ENCODE data around the gene MEF2A. TPM values are rescaled to one million over a fixed set of nuclear protein-coding genes. Genes with fewer than 3 reads are reported as not detected.
A peak's percentile ranks its signal among the peaks of the same experiment; 100 is the strongest.
"Not testable (repeated sequence)": the region's sequence is repeated elsewhere in the genome, so short reads cannot be mapped to it uniquely, and the experiment has no call there.

The MEF2A gene
- total RNA-seq, 2 donors from 2014 or later, result 20.1 to 36.8 TPM

- intact Hi-C loops (cut with DNase I), result no loop called here
- Histone ChIP-seq H3K4me1 (no peaks in the 10 kb centered on the region), H3K9me3 (no peaks in the 10 kb centered on the region), H3K36me3 (no peaks in the 10 kb centered on the region), H3K27ac (no peak overlapping the region), H3K4me3 (no peak overlapping the region), H3K9ac (ENCODE audit: low read depth in 2 of 2, low read length in 2 of 2) (peak overlapping the region in 1 of 2 donors; percentile 68), H3K27me3 (no peaks in the 10 kb centered on the region)
- TF ChIP-seq CTCF (IDR thresholded peaks at IDR 0.05), result no peak
- DNase-seq, result no peak
These were observed 165.7 kb downstream of the MEF2A start for GRCh38 chr15:99731336-99732123.

GRCh38 chr15:99732124-99732750, 166.5 kb downstream of the MEF2A start:
- peak overlapping the region; percentile 92 for H3K4me3 ChIP-seq
- no peaks in the 10 kb centered on the region for H3K27me3 ChIP-seq
- H3K9ac ChIP-seq (ENCODE audit: low read depth in 2 of 2, low read length in 2 of 2), result peak overlapping the region; percentile 68 to 89
- H3K4me1 ChIP-seq, result no peaks in the 10 kb centered on the region
- no peaks in the 10 kb centered on the region for H3K36me3 ChIP-seq
- TF ChIP-seq CTCF (IDR thresholded peaks at IDR 0.05), result no peak
- no peak for DNase-seq
- H3K27ac ChIP-seq, result peak overlapping the region; percentile 92
- intact Hi-C loops (cut with DNase I), result no loop called here
- no peaks in the 10 kb centered on the region for H3K9me3 ChIP-seq

- no peak for TF ChIP-seq CTCF (IDR thresholded peaks at IDR 0.05)
- intact Hi-C loops (cut with DNase I), result no loop called here
- Histone ChIP-seq H3K9me3 (no peaks in the 10 kb centered on the region), H3K27me3 (no peaks in the 10 kb centered on the region), H3K4me3 (peak overlapping the region; percentile 92), H3K4me1 (no peaks in the 10 kb centered on the region), H3K36me3 (no peaks in the 10 kb centered on the region), H3K27ac (peak overlapping the region; percentile 92), H3K9ac (ENCODE audit: low read depth in 2 of 2, low read length in 2 of 2) (peak overlapping the region; percentile 68 to 89)
- DNase-seq, result peak; percentile 48
These were observed 167.0 kb downstream of the MEF2A start for GRCh38 chr15:99732751-99733267.

- Histone ChIP-seq H3K36me3 (no peaks in the 10 kb centered on the region), H3K9me3 (no peaks in the 10 kb centered on the region), H3K27ac (peak within 1 kb of the TSS; percentile 92), H3K4me1 (no peaks in the 10 kb centered on the region), H3K9ac (ENCODE audit: low read depth in 2 of 2, low read length in 2 of 2) (peak within 1 kb of the TSS; percentile 83 to 89), H3K27me3 (no peaks in the 10 kb centered on the region), H3K4me3 (peak within 1 kb of the TSS; percentile 92)
- TF ChIP-seq CTCF (IDR thresholded peaks at IDR 0.05), result no peak
- intact Hi-C loops (cut with DNase I), result no loop called here
- peak; percentile 99 for DNase-seq
These were observed 167.7 kb downstream of the MEF2A start, which contains the start of gene LYSMD4 for GRCh38 chr15:99733268-99734039. Gene LYSMD4, minus strand, starts transcription at chr15:99733437. Its CDS starts 1,438 bp downstream, at chr15:99731999.

GRCh38 chr15:99734040-99734291, 168.2 kb downstream of the MEF2A start:
- H3K27me3 ChIP-seq; H3K36me3 ChIP-seq; H3K4me1 ChIP-seq; DNase-seq; intact Hi-C loops (cut with DNase I); H3K9me3 ChIP-seq: not testable (repeated sequence)
- H3K27ac ChIP-seq, result peak overlapping the region; percentile 92
- peak overlapping the region in 1 of 2 donors; percentile 83 for H3K9ac ChIP-seq (ENCODE audit: low read depth in 2 of 2, low read length in 2 of 2)
- peak overlapping the region; percentile 92 for H3K4me3 ChIP-seq

Data from colonic mucosa (tissue), 4 donors.